OCI-LY3 (cell line): ENCODE results near the gene PDE5A.

Experiments
- CTCF ChIP-seq: fragments of 200-600, 300-600 bp; sonication (generic); IDR thresholded peaks from 2 replicates; pipeline ENCODE4 v1.5.1; 2014; ENCODE audit warnings: antibody characterized with exemption, low read length, low read depth
- EZH2phosphoT487 ChIP-seq: fragments of 200-600 bp; shearing (Covaris generic); IDR thresholded peaks from 2 replicates; pipeline ENCODE4 v1.6.1; 2018; ENCODE audit warnings: antibody characterized with exemption, mixed run types, low read depth

- TF ChIP-seq EZH2phosphoT487 (no peak), CTCF (no peak)
Measured at GRCh38 chr4:119671205-119671604, 42.6 kb upstream of the PDE5A start.
